Spleen (tissue), 7 donors: ENCODE data around the gene LAMC3.

ENCODE experiments used
- CTCF ChIP-seq, 11 experiments: fragments of 200-600 bp in 7 of 11; fragments of 450-650 bp in 4 of 11; sonication (generic) in 4 of 11; IDR thresholded peaks in 8 of 11; conservative IDR thresholded peaks in 3 of 11; 1 replicate in 7 of 11; 2 replicates in 4 of 11; pipeline versions ENCODE4 v1.4.0 to v1.8.0; 2016 to 2021; ENCODE audit warnings: antibody characterized with exemption in 11 of 11, inconsistent platforms in 4 of 11, mild to moderate bottlenecking in 1 of 11
- POLR2A ChIP-seq, 3 donors: fragments of 450-650 bp; IDR thresholded peaks; one replicate each; pipeline ENCODE4 v1.5.1; 2017; ENCODE audit warnings: antibody characterized with exemption in 3 of 3, mild to moderate bottlenecking in 1 of 3
- POLR2AphosphoS5 ChIP-seq, 3 donors: sonication (generic); formaldehyde crosslinking; IDR thresholded peaks; one replicate each; pipeline ENCODE4 v1.5.1; 2017; ENCODE audit warnings: antibody characterized with exemption in 3 of 3
- donor health status: DM: no; HTN: no; CAD: no; lungs with moderate emphysema.
- donor health status: DM: no; HTN: no; CAD: no.
- donor health status: DM: no; HTN: no; CAD: no.

- TF ChIP-seq CTCF (IDR thresholded peaks at IDR 0.05 in 8 of 11, conservative IDR thresholded peaks at IDR 0.05 in 3 of 11) (no peak), POLR2A (IDR thresholded peaks at IDR 0.05) (no peak), POLR2AphosphoS5 (IDR thresholded peaks at IDR 0.05) (no peak)
These were observed 39.4 kb downstream of the LAMC3 start for GRCh38 chr9:131048332-131048731.
